GM23338 (cell line): ENCODE data around the gene TGIF1. TPM values are rescaled to one million over a fixed set of nuclear protein-coding genes. Genes with fewer than 3 reads are reported as not detected.

Experiments used
- ATAC-seq: fragments of 200-7000 bp; cut with Tn5 transposase; 3 replicates; pipeline ENCODE4 v1.9.1; 2020
- DNase-seq: peaks from one replicate; pipeline ENCODE4 v3.0.0-alpha.2; 2015; ENCODE audit warnings: low spot score
- H2AFZ ChIP-seq: fragments of 200-600 bp; sonication (generic); 2 replicates; pipeline ENCODE4 v1.8.0; 2016; ENCODE audit warnings: antibody characterized with exemption, mild to moderate bottlenecking, moderate library complexity
- H3F3A ChIP-seq: fragments of 200-600 bp; sonication (generic); replicated peaks from 2 replicates; pipeline ENCODE4 v1.8.0; 2017; ENCODE audit warnings: antibody characterized with exemption, mixed run types, low read depth
- H3K27ac ChIP-seq: fragments of 200-600 bp; sonication (generic); 2 replicates; pipeline ENCODE4 v1.6.1; 2016; ENCODE audit warnings: low read depth
- H3K27me3 ChIP-seq: fragments of 200-600 bp; sonication (generic); 2 replicates; pipeline ENCODE4 v1.8.0; 2016; ENCODE audit warnings: mild to moderate bottlenecking, mixed run types, moderate library complexity; ENCODE audit not compliant: insufficient read depth
- H3K36me3 ChIP-seq: fragments of 200-600 bp; sonication (generic); 2 replicates; pipeline ENCODE4 v1.8.0; 2016; ENCODE audit warnings: mild to moderate bottlenecking; ENCODE audit not compliant: insufficient read depth
- H3K4me1 ChIP-seq: fragments of 200-600 bp; sonication (generic); 2 replicates; pipeline ENCODE4 v1.8.0; 2016; ENCODE audit warnings: mild to moderate bottlenecking, moderate library complexity; ENCODE audit not compliant: insufficient read depth
- H3K4me2 ChIP-seq: fragments of 200-600 bp; sonication (generic); 2 replicates; pipeline ENCODE4 v1.7.1; 2017; ENCODE audit warnings: mixed run types
- H3K4me3 ChIP-seq: fragments of 200-600 bp; sonication (generic); 2 replicates; pipeline ENCODE4 v1.6.1; 2016; ENCODE audit warnings: mixed run types
- H3K79me2 ChIP-seq: fragments of 200-600 bp; sonication (generic); replicated peaks from 2 replicates; pipeline ENCODE4 v1.8.0; 2017; ENCODE audit warnings: mild to moderate bottlenecking; ENCODE audit not compliant: insufficient read depth
- H3K9me2 ChIP-seq: fragments of 200-600 bp; sonication (generic); 2 replicates; pipeline ENCODE4 v1.8.0; 2017; ENCODE audit not compliant: insufficient read depth
- H4K20me1 ChIP-seq: fragments of 200-600 bp; sonication (generic); replicated peaks from 2 replicates; pipeline ENCODE4 v1.8.0; 2017; ENCODE audit warnings: mild to moderate bottlenecking; ENCODE audit not compliant: insufficient read depth
- H3K27ac Mint-ChIP-seq: 2 replicates; pipeline ENCODE4 v1.8.0; 2020; ENCODE audit warnings: inconsistent platforms, mild to moderate bottlenecking, moderate library complexity, mixed read lengths
- H3K27me3 Mint-ChIP-seq: 3 replicates; pipeline ENCODE4 v1.8.0; 2022; ENCODE audit warnings: low read depth, mild to moderate bottlenecking, moderate library complexity, mixed read lengths, inconsistent platforms; ENCODE audit not compliant: insufficient read depth, poor library complexity
- H3K36me3 Mint-ChIP-seq: 3 replicates; pipeline ENCODE4 v1.8.0; 2021; ENCODE audit warnings: low read depth, mild to moderate bottlenecking, inconsistent platforms, moderate library complexity, mixed read lengths
- H3K4me1 Mint-ChIP-seq: 3 replicates; pipeline ENCODE4 v1.8.0; 2020; ENCODE audit warnings: mild to moderate bottlenecking, inconsistent platforms, mixed read lengths
- H3K4me3 Mint-ChIP-seq: 3 replicates; pipeline ENCODE4 v1.8.0; 2021; ENCODE audit warnings: moderate library complexity, mild to moderate bottlenecking, inconsistent platforms, mixed read lengths
- H3K9me3 Mint-ChIP-seq: 3 replicates; pipeline ENCODE4 v1.8.0; 2020; ENCODE audit warnings: moderate library complexity, mild to moderate bottlenecking, inconsistent platforms, mixed read lengths
- CREB1 ChIP-seq: fragments of 250-450 bp; sonication (Bioruptor Pico); IDR thresholded peaks from 2 replicates; pipeline ENCODE4 v1.5.0; 2020; ENCODE audit warnings: low read depth, mild to moderate bottlenecking, moderate library complexity
- ETS1 ChIP-seq: IDR thresholded peaks from 2 replicates; pipeline ENCODE4 v1.6.1; 2016; ENCODE audit warnings: antibody characterized with exemption
- EZH2 ChIP-seq: fragments of 200-600 bp; sonication (generic); IDR thresholded peaks from one replicate; pipeline ENCODE4 v1.8.0; 2017; ENCODE audit warnings: antibody characterized with exemption, mild to moderate bottlenecking, low read depth; ENCODE audit not compliant: unreplicated experiment
- EZH2phosphoT487 ChIP-seq: fragments of 200-600 bp; sonication (generic); IDR thresholded peaks from one replicate; pipeline ENCODE4 v1.8.1; 2018; ENCODE audit warnings: antibody characterized with exemption; ENCODE audit not compliant: unreplicated experiment
- JUNB ChIP-seq: IDR thresholded peaks from one replicate; pipeline ENCODE4 v1.6.1; 2016; ENCODE audit warnings: antibody characterized with exemption; ENCODE audit not compliant: unreplicated experiment
- NANOG ChIP-seq: IDR thresholded peaks from 2 replicates; pipeline ENCODE4 v1.6.1; 2016; ENCODE audit warnings: antibody characterized with exemption, borderline replicate concordance
- POLR2AphosphoS5 ChIP-seq: IDR thresholded peaks from 2 replicates; pipeline ENCODE4 v1.6.1; 2016; ENCODE audit warnings: antibody characterized with exemption, low read depth
- STAT1 ChIP-seq: IDR thresholded peaks from one replicate; pipeline ENCODE4 v1.6.1; 2016; ENCODE audit warnings: antibody characterized with exemption; ENCODE audit not compliant: unreplicated experiment
- ZNF114 ChIP-seq: fragments of 250-450 bp; sonication (Bioruptor Pico); IDR thresholded peaks from 2 replicates; pipeline ENCODE4 v1.5.0; 2020; ENCODE audit warnings: mild to moderate bottlenecking, moderate library complexity
- ZNF331 ChIP-seq: fragments of 250-450 bp; sonication (Bioruptor Pico); IDR thresholded peaks from 2 replicates; pipeline ENCODE4 v1.5.0; 2020; ENCODE audit warnings: low read depth, mild to moderate bottlenecking, moderate library complexity
- polyA plus RNA-seq: library from polyadenylated mRNA; unstranded; fragments of >200 nt; fragmentation: Nextera tagmentation; extraction: Ambion mirVana; gene quantifications from 2 replicates; pipeline ENCODE4 v1.2.1, GENCODE V29; 2016
- total RNA-seq: library from RNA; depleted of rRNA; stranded (reverse); fragments of >200 nt; shearing (Covaris generic); gene quantifications from 2 replicates; pipeline ENCODE4 v1.2.3, GENCODE V29; 2014
- TF ChIP-seq, protein P1 (sequence below), 2 experiments: fragments of 200-600 bp in 1 of 2; sonication (generic) in 1 of 2; conservative IDR thresholded peaks; 2 replicates each; pipeline versions ENCODE4 v1.5.1 to v1.6.1; 2016 to 2017; ENCODE audit warnings: antibody characterized with exemption in 2 of 2, low read depth in 2 of 2, mild to moderate bottlenecking in 2 of 2, moderate library complexity in 1 of 2
- TF ChIP-seq, protein P2 (sequence below): fragments of 250-450 bp; sonication (Bioruptor Pico); IDR thresholded peaks from 2 replicates; pipeline ENCODE4 v1.5.0; 2020; ENCODE audit warnings: mild to moderate bottlenecking, moderate library complexity

The TGIF1 gene
- total and polyA plus RNA-seq, 2 experiments from 2014 or later: 294 to 316 TPM

GRCh38 chr18:3455907-3456685, 6.1 kb downstream of the TGIF1 start (continued):
- TF ChIP-seq, protein P1, sequence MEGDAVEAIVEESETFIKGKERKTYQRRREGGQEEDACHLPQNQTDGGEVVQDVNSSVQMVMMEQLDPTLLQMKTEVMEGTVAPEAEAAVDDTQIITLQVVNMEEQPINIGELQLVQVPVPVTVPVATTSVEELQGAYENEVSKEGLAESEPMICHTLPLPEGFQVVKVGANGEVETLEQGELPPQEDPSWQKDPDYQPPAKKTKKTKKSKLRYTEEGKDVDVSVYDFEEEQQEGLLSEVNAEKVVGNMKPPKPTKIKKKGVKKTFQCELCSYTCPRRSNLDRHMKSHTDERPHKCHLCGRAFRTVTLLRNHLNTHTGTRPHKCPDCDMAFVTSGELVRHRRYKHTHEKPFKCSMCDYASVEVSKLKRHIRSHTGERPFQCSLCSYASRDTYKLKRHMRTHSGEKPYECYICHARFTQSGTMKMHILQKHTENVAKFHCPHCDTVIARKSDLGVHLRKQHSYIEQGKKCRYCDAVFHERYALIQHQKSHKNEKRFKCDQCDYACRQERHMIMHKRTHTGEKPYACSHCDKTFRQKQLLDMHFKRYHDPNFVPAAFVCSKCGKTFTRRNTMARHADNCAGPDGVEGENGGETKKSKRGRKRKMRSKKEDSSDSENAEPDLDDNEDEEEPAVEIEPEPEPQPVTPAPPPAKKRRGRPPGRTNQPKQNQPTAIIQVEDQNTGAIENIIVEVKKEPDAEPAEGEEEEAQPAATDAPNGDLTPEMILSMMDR (conservative IDR thresholded peaks at IDR 0.05; ENCODE audit: low read depth in 2 of 2): no peak
- no peak for TF ChIP-seq ZNF331 (CRISPR knock-in tag)
- TF ChIP-seq STAT1: no peak

- Histone ChIP-seq H3K36me3 (peaks cover 19% of the 10 kb centered on the region; the same call in 1 of the 2 replicates), H4K20me1 (no peaks in the 10 kb centered on the region), H3K27me3 (no peaks in the 10 kb centered on the region), H3K9me2 (no peaks in the 10 kb centered on the region), H3K4me2 (peak overlapping the region; percentile 88; the same call in 1 of the 2 replicates), H3K4me3 (peak overlapping the region; percentile 20; the same call in 1 of the 2 replicates), H3K79me2 (peaks cover 73% of the 10 kb centered on the region), H2AFZ (no peak overlapping the region), H3K27ac (peak overlapping the region; percentile 83), H3F3A (peaks cover 17% of the 10 kb centered on the region; the same call in 1 of the 2 replicates), H3K4me1 (peaks cover 57% of the 10 kb centered on the region)
- no peak for DNase-seq
- Mint-ChIP-seq H3K4me1 (peaks cover 62% of the 10 kb centered on the region), H3K4me3 (peak overlapping the region; percentile 54; the same call in 1 of the 3 replicates), H3K27ac (peak overlapping the region; percentile 88), H3K36me3 (peaks cover 87% of the 10 kb centered on the region), H3K27me3 (peaks cover 30% of the 10 kb centered on the region), H3K9me3 (peaks cover 10% of the 10 kb centered on the region; the same call in 2 of the 3 replicates)
- ATAC-seq: no peak
- TF ChIP-seq EZH2: no peak
- no peak for TF ChIP-seq JUNB
- no peak for TF ChIP-seq ETS1
- no peak for TF ChIP-seq EZH2phosphoT487
- TF ChIP-seq ZNF331 (CRISPR knock-in tag): no peak
- TF ChIP-seq, protein P1 (conservative IDR thresholded peaks at IDR 0.05; ENCODE audit: low read depth in 2 of 2): no peak
- TF ChIP-seq, protein P2, sequence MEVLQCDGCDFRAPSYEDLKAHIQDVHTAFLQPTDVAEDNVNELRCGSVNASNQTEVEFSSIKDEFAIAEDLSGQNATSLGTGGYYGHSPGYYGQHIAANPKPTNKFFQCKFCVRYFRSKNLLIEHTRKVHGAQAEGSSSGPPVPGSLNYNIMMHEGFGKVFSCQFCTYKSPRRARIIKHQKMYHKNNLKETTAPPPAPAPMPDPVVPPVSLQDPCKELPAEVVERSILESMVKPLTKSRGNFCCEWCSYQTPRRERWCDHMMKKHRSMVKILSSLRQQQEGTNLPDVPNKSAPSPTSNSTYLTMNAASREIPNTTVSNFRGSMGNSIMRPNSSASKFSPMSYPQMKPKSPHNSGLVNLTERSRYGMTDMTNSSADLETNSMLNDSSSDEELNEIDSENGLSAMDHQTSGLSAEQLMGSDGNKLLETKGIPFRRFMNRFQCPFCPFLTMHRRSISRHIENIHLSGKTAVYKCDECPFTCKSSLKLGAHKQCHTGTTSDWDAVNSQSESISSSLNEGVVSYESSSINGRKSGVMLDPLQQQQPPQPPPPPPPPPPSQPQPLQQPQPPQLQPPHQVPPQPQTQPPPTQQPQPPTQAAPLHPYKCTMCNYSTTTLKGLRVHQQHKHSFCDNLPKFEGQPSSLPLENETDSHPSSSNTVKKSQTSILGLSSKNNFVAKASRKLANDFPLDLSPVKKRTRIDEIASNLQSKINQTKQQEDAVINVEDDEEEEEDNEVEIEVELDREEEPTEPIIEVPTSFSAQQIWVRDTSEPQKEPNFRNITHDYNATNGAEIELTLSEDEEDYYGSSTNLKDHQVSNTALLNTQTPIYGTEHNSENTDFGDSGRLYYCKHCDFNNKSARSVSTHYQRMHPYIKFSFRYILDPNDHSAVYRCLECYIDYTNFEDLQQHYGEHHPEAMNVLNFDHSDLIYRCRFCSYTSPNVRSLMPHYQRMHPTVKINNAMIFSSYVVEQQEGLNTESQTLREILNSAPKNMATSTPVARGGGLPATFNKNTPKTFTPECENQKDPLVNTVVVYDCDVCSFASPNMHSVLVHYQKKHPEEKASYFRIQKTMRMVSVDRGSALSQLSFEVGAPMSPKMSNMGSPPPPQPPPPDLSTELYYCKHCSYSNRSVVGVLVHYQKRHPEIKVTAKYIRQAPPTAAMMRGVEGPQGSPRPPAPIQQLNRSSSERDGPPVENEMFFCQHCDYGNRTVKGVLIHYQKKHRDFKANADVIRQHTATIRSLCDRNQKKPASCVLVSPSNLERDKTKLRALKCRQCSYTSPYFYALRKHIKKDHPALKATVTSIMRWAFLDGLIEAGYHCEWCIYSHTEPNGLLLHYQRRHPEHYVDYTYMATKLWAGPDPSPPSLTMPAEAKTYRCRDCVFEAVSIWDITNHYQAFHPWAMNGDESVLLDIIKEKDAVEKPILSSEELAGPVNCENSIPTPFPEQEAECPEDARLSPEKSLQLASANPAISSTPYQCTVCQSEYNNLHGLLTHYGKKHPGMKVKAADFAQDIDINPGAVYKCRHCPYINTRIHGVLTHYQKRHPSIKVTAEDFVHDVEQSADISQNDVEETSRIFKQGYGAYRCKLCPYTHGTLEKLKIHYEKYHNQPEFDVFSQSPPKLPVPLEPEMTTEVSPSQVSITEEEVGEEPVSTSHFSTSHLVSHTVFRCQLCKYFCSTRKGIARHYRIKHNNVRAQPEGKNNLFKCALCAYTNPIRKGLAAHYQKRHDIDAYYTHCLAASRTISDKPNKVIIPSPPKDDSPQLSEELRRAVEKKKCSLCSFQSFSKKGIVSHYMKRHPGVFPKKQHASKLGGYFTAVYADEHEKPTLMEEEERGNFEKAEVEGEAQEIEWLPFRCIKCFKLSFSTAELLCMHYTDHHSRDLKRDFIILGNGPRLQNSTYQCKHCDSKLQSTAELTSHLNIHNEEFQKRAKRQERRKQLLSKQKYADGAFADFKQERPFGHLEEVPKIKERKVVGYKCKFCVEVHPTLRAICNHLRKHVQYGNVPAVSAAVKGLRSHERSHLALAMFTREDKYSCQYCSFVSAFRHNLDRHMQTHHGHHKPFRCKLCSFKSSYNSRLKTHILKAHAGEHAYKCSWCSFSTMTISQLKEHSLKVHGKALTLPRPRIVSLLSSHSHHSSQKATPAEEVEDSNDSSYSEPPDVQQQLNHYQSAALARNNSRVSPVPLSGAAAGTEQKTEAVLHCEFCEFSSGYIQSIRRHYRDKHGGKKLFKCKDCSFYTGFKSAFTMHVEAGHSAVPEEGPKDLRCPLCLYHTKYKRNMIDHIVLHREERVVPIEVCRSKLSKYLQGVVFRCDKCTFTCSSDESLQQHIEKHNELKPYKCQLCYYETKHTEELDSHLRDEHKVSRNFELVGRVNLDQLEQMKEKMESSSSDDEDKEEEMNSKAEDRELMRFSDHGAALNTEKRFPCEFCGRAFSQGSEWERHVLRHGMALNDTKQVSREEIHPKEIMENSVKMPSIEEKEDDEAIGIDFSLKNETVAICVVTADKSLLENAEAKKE (CRISPR knock-in tag): no peak
- TF ChIP-seq POLR2AphosphoS5: no peak
- no peak for TF ChIP-seq ZNF114 (CRISPR knock-in tag)
- no peak for TF ChIP-seq CREB1 (CRISPR knock-in tag)
- TF ChIP-seq NANOG: no peak
Observed at GRCh38 chr18:3456686-3457069, 6.7 kb downstream of the TGIF1 start.
